ENCODE results near the gene PROS1.
"Not testable (repeated sequence)": the region's sequence is repeated elsewhere in the genome, so short reads cannot be mapped to it uniquely, and the experiment has no call there.

The PROS1 gene

GRCh38 chr3:93969997-93970396 is 3.7 kb downstream of the PROS1 start:
- Histone ChIP-seq H3K4me3 (ENCODE audit: low read depth, low read length) (no peak overlapping the region), H3K36me3 (no peaks in the 10 kb centered on the region), H3K9me3 (ENCODE audit: severe bottlenecking) (no peaks in the 10 kb centered on the region), H3K27ac (no peak overlapping the region), H3K27me3 (ENCODE audit: insufficient read depth, low read depth, severe bottlenecking) (no peaks in the 10 kb centered on the region)
- no peak for DNase-seq
- no peak for TF ChIP-seq CTCF (IDR thresholded peaks at IDR 0.05; ENCODE audit: low read depth, low read length)

GRCh38 chr3:93969443-93969842 is 4.3 kb downstream of the PROS1 start:
- Histone ChIP-seq H3K9me3 (ENCODE audit: severe bottlenecking) (no peaks in the 10 kb centered on the region), H3K36me3 (no peaks in the 10 kb centered on the region), H3K27ac (no peak overlapping the region), H3K4me3 (ENCODE audit: low read depth, low read length) (no peak overlapping the region), H3K27me3 (ENCODE audit: insufficient read depth, low read depth, severe bottlenecking) (no peaks in the 10 kb centered on the region)
- TF ChIP-seq CTCF (IDR thresholded peaks at IDR 0.05; ENCODE audit: low read depth, low read length), result no peak
- no peak for DNase-seq

- H3K9me3 ChIP-seq (ENCODE audit: severe bottlenecking); DNase-seq; H3K27ac ChIP-seq; H3K27me3 ChIP-seq (ENCODE audit: insufficient read depth, low read depth, severe bottlenecking); H3K36me3 ChIP-seq; H3K4me3 ChIP-seq (ENCODE audit: low read depth, low read length): not testable (repeated sequence)
Observed at GRCh38 chr3:93965106-93965505, 8.6 kb downstream of the PROS1 start.

GRCh38 chr3:93962798-93963197 is 10.9 kb downstream of the PROS1 start:
- Histone ChIP-seq H3K27ac (no peak overlapping the region), H3K36me3 (no peaks in the 10 kb centered on the region), H3K27me3 (ENCODE audit: insufficient read depth, low read depth, severe bottlenecking) (no peaks in the 10 kb centered on the region), H3K4me3 (ENCODE audit: low read depth, low read length) (no peak overlapping the region), H3K9me3 (ENCODE audit: severe bottlenecking) (no peaks in the 10 kb centered on the region)
- DNase-seq, result no peak
- TF ChIP-seq CTCF (IDR thresholded peaks at IDR 0.05; ENCODE audit: low read depth, low read length), result no peak

- Histone ChIP-seq H3K9me3 (ENCODE audit: severe bottlenecking) (no peaks in the 10 kb centered on the region), H3K36me3 (no peaks in the 10 kb centered on the region), H3K27me3 (ENCODE audit: insufficient read depth, low read depth, severe bottlenecking) (no peaks in the 10 kb centered on the region), H3K27ac (no peak overlapping the region), H3K4me3 (ENCODE audit: low read depth, low read length) (no peak overlapping the region)
- no peak for DNase-seq
- TF ChIP-seq CTCF (IDR thresholded peaks at IDR 0.05; ENCODE audit: low read depth, low read length), result no peak
Observed at GRCh38 chr3:93961489-93961888, 12.2 kb downstream of the PROS1 start.

GRCh38 chr3:93961026-93961425 is 12.7 kb downstream of the PROS1 start:
- H3K27me3 ChIP-seq (ENCODE audit: insufficient read depth, low read depth, severe bottlenecking), result no peaks in the 10 kb centered on the region
- H3K36me3 ChIP-seq, result no peaks in the 10 kb centered on the region
- no peak for DNase-seq
- H3K27ac ChIP-seq, result no peak overlapping the region
- no peak for TF ChIP-seq CTCF (IDR thresholded peaks at IDR 0.05; ENCODE audit: low read depth, low read length)
- H3K9me3 ChIP-seq (ENCODE audit: severe bottlenecking), result no peaks in the 10 kb centered on the region
- no peak overlapping the region for H3K4me3 ChIP-seq (ENCODE audit: low read depth, low read length)

GRCh38 chr3:93949958-93950357 is 23.7 kb downstream of the PROS1 start:
- H3K9me3 ChIP-seq (ENCODE audit: severe bottlenecking); H3K4me3 ChIP-seq (ENCODE audit: low read depth, low read length); H3K36me3 ChIP-seq; H3K27me3 ChIP-seq (ENCODE audit: insufficient read depth, low read depth, severe bottlenecking); DNase-seq; H3K27ac ChIP-seq: not testable (repeated sequence)

- H3K27ac ChIP-seq; DNase-seq; H3K9me3 ChIP-seq (ENCODE audit: severe bottlenecking); H3K27me3 ChIP-seq (ENCODE audit: insufficient read depth, low read depth, severe bottlenecking); H3K4me3 ChIP-seq (ENCODE audit: low read depth, low read length); H3K36me3 ChIP-seq: not testable (repeated sequence)
Observed at GRCh38 chr3:93937485-93937884, 36.2 kb downstream of the PROS1 start.

All from WERI-Rb-1 (cell line).